ENCODE results near the gene RNF150.

DNA sequence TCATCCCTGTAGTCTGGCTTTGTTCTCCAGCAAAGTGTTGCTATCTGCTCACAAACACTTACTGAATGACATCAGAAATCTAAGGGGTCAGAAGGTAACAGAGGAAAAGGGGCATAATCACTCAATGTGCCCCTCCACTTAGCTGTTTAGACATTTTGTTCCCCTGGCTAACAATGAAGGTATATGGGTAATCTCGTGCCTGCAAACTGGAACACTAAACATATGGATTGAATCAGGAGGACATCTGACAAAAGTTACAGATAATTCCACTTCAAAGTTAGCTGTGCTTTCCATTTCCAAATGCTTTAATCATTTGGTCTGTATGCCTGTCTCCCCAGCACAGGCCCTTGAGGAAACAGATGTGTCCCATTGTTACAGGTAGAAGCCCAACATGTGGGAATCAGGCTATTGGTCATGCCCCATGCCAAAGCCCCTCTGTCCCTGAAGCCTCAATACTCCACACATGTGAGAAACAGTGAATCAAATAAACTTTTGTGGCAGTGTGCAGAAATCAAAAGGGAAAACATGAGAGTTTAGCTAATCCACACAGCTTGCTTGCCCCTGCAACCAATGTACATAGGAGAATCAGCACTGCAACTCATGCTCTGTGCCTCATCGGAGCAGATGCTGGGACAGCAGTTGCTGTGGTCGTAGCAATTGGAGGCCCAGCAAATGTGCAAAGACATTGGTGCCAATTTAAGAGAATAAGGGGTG, 111.7 kb downstream of the RNF150 start:
- TF ChIP-seq POLR2AphosphoS5 (IDR thresholded peaks at IDR 0.05): no peak
- TF ChIP-seq, protein P1, sequence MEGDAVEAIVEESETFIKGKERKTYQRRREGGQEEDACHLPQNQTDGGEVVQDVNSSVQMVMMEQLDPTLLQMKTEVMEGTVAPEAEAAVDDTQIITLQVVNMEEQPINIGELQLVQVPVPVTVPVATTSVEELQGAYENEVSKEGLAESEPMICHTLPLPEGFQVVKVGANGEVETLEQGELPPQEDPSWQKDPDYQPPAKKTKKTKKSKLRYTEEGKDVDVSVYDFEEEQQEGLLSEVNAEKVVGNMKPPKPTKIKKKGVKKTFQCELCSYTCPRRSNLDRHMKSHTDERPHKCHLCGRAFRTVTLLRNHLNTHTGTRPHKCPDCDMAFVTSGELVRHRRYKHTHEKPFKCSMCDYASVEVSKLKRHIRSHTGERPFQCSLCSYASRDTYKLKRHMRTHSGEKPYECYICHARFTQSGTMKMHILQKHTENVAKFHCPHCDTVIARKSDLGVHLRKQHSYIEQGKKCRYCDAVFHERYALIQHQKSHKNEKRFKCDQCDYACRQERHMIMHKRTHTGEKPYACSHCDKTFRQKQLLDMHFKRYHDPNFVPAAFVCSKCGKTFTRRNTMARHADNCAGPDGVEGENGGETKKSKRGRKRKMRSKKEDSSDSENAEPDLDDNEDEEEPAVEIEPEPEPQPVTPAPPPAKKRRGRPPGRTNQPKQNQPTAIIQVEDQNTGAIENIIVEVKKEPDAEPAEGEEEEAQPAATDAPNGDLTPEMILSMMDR (IDR thresholded peaks at IDR 0.05): no peak
- no peak for TF ChIP-seq POLR2A (IDR thresholded peaks at IDR 0.05; ENCODE audit: low read depth)
